ENCODE measurements around the gene CACNA1G.

DNA sequence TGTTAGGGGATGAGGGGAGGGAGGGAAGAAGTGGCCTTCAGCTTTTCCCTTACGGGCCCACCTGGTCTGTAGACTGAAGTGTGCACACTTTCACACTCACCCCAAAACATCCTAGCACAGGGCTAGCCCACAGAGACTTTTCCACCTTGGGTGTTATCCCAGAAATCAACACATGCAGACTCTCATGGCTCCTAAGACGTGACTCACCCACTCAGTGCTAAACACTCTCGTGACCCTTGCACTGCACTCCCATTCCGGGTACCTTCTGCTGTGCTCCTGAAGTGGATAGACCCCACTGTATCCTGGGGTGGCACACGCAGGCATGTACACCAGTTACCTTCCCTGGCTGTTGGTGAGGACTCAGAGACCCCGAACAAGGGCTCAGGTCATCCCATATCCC, 51.1 kb downstream of the CACNA1G start:
- TF ChIP-seq, protein P1, sequence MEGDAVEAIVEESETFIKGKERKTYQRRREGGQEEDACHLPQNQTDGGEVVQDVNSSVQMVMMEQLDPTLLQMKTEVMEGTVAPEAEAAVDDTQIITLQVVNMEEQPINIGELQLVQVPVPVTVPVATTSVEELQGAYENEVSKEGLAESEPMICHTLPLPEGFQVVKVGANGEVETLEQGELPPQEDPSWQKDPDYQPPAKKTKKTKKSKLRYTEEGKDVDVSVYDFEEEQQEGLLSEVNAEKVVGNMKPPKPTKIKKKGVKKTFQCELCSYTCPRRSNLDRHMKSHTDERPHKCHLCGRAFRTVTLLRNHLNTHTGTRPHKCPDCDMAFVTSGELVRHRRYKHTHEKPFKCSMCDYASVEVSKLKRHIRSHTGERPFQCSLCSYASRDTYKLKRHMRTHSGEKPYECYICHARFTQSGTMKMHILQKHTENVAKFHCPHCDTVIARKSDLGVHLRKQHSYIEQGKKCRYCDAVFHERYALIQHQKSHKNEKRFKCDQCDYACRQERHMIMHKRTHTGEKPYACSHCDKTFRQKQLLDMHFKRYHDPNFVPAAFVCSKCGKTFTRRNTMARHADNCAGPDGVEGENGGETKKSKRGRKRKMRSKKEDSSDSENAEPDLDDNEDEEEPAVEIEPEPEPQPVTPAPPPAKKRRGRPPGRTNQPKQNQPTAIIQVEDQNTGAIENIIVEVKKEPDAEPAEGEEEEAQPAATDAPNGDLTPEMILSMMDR (IDR thresholded peaks at IDR 0.05; ENCODE audit: poor library complexity), result no peak
- TF ChIP-seq EZH2 (IDR thresholded peaks at IDR 0.05; ENCODE audit: borderline replicate concordance), result no peak

Data from hepatocyte (in vitro differentiated cells).